GM12864 (cell line): ENCODE results near the gene KDM4C.

Experiments
- DNase-seq: peaks from one replicate; pipeline ENCODE4 v3.0.0-alpha.2; 2011; ENCODE audit warnings: low read depth
- H3K4me3 ChIP-seq: 2 replicates; pipeline ENCODE4 v1.5.1; 2011; ENCODE audit warnings: mild to moderate bottlenecking, low read depth, low read length, control low read depth
- TF ChIP-seq, protein P1 (sequence below): IDR thresholded peaks from 2 replicates; pipeline ENCODE4 v1.5.1; 2011; ENCODE audit warnings: low read depth, mild to moderate bottlenecking, moderate library complexity, low read length, control low read depth, inconsistent platforms; ENCODE audit errors: missing control alignments

The KDM4C gene

DNA sequence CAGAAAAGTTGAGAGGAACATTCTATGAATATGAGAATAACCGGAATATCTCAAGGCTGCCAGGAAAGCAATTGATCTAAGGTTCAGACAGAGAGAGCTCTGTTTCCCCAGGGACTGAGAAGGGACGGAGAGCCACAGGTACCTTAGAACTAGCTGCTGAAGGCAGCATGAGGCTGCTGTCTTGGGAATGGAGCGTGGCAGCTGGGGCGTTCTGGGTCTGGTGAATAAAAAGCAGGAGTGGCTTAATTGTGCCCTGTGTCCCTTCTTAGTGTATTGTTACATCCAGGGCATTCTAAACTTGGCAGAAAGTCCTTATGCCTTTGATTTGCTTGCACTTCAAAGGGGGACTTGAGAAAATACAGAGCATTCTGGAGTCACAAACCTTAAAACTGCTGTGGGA lies 434.5 kb downstream of the KDM4C start:
- H3K4me3 ChIP-seq, result no peak overlapping the region
- DNase-seq, result no peak
- TF ChIP-seq, protein P1, sequence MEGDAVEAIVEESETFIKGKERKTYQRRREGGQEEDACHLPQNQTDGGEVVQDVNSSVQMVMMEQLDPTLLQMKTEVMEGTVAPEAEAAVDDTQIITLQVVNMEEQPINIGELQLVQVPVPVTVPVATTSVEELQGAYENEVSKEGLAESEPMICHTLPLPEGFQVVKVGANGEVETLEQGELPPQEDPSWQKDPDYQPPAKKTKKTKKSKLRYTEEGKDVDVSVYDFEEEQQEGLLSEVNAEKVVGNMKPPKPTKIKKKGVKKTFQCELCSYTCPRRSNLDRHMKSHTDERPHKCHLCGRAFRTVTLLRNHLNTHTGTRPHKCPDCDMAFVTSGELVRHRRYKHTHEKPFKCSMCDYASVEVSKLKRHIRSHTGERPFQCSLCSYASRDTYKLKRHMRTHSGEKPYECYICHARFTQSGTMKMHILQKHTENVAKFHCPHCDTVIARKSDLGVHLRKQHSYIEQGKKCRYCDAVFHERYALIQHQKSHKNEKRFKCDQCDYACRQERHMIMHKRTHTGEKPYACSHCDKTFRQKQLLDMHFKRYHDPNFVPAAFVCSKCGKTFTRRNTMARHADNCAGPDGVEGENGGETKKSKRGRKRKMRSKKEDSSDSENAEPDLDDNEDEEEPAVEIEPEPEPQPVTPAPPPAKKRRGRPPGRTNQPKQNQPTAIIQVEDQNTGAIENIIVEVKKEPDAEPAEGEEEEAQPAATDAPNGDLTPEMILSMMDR, result no peak

GRCh38 chr9:7195526-7195925 lies 437.8 kb downstream of the KDM4C start:
- no peak for DNase-seq
- TF ChIP-seq, protein P1, result no peak
- H3K4me3 ChIP-seq, result no peak overlapping the region

DNA sequence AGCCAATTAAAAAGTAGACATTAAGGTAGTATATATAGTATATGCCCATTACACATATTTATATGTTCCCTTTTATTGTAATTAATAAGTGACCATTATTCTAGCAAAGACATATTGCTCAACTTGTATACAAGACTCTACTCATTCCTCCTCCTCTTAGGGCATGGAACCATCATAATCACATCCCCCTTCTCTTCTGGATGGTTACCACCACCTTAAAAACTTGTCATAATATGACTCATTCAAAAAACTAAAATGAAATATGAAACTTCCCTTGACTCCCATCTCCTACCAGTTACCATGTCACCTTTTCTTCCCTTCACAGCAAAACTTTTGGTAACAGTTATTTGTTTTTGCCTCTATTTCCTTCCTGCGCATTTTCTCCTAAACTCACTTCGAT lies 438.7 kb downstream of the KDM4C start:
- H3K4me3 ChIP-seq, result no peak overlapping the region
- no peak for DNase-seq
- TF ChIP-seq, protein P1, result no peak

DNA sequence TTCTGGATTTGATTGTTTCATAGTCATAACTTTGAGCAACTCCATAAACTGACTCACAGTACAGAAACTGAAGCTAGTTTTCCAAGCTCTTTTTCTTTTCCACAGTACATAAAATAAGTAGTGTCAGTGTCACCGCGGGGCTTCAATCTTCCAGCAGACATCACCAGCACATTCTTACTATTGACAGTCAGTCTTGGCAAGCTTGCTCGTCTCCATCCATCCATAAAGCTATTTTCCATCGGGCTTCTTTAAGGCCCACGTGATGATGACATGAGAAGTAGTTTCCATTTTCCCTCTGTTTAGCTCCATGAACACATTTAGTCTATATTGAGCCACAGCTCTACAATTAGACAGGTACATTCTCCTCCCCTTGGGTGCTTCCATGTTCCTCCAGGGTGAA lies 443.4 kb downstream of the KDM4C start:
- no peak overlapping the region for H3K4me3 ChIP-seq
- TF ChIP-seq, protein P1, result no peak
- no peak for DNase-seq

DNA sequence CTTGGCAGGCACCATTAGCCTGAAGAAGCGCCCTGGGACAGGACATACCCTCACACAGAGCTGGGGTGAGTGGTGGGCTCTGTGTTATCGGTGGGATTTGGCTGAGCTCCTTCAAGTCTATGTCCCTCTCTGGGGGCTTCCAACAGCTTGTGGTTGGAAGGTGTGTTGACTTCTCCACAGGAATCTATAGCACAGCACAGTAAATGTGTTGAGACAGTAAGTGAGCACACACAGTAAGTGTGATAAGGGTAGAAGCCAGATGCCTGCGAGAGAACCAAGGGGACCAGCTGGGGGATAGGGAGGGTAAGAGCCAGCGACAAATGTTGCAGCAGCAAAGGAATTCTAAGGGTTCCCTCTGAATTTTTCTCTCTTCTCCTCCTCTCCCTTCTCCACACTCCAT lies 448.0 kb downstream of the KDM4C start:
- TF ChIP-seq, protein P1, result no peak
- DNase-seq, result no peak
- H3K4me3 ChIP-seq, result no peak overlapping the region

GRCh38 chr9:7206221-7206758 lies 448.5 kb downstream of the KDM4C start:
- H3K4me3 ChIP-seq, result no peak overlapping the region
- TF ChIP-seq, protein P1, result no peak
- DNase-seq, result no peak

DNA sequence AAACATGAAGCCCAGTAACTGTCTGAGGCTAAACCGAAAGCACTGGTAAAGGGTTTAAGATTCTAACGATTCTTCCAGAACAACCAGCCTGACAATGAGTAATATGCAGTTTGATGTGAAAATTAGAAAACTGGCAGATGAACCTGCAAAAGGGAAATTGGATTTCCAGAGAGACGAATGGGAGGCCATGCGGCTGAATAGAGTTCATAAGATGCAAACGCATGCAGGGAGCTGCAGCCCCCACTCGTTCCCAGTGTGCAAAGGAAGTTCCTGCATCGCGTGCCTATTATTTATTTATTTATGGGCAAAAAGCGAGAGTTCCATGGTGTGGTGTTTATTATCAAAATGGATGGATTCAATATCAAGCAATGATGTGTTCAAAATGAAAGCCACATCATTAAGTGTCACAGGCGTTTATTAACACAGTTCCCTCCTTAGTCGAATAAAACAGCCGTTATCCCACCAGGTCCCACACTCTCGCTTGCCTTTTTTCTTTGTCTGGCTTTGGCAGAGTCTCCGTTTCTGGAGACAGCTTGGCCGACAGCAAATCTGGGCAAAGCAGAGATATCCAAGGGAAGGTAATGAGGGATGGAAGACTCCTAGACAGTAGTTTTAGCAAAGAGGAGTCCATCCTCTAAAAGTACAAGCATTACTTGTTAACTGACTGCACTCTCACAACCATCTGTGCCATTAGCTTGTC lies 451.4 kb downstream of the KDM4C start:
- no peak for DNase-seq
- TF ChIP-seq, protein P1, result no peak
- no peak overlapping the region for H3K4me3 ChIP-seq
